Common myeloid progenitor, CD34-positive (primary cell): Measurements from ENCODE around the gene SCNN1B.

Experiments
- CTCF ChIA-PET: fragments of 350-600 bp; sonication (Branson Sonifier 250); formaldehyde crosslinking; loops from one replicate; lab custom pipeline; 2021; ENCODE audit warnings: antibody characterized with exemption; lab: Charles Lee
- POLR2A ChIA-PET: fragments of 350-600 bp; sonication (Branson Sonifier 250); formaldehyde crosslinking; loops from one replicate; lab custom pipeline; 2021; ENCODE audit warnings: antibody characterized with exemption; lab: Charles Lee
- DNase-seq, 3 donors: peaks; one replicate each; pipeline versions ENCODE4 v3.0.0 to v3.0.0-alpha.2; 2013
- H3K27ac ChIP-seq, 2 experiments: 1 replicate in 1 of 2; 2 replicates in 1 of 2; pipeline ENCODE4 v1.7.0; 2013; ENCODE audit warnings: inconsistent platforms in 2 of 2, low read length in 2 of 2, mild to moderate bottlenecking in 2 of 2, low read depth in 1 of 2, moderate library complexity in 1 of 2; ENCODE audit not compliant: severe bottlenecking in 2 of 2, insufficient read depth in 1 of 2, poor library complexity in 1 of 2
- H3K27me3 ChIP-seq, 5 experiments: replicated peaks in 2 of 5; 1 replicate in 3 of 5; 2 replicates in 2 of 5; pipeline versions ENCODE4 v1.6.1 to v1.7.0; 2013; ENCODE audit warnings: low read length in 4 of 5, mild to moderate bottlenecking in 2 of 5, moderate library complexity in 2 of 5, inconsistent platforms in 1 of 5; ENCODE audit not compliant: insufficient read depth in 5 of 5, control insufficient read depth in 4 of 5
- H3K36me3 ChIP-seq, 4 experiments: 1 replicate in 2 of 4; 2 replicates in 2 of 4; pipeline versions ENCODE4 v1.6.1 to v1.7.0; 2013; ENCODE audit warnings: low read length in 3 of 4, control low read depth in 1 of 4, mild to moderate bottlenecking in 1 of 4; ENCODE audit not compliant: control insufficient read depth in 4 of 4, insufficient read depth in 4 of 4
- H3K4me1 ChIP-seq, 4 experiments: 1 replicate in 3 of 4; 2 replicates in 1 of 4; pipeline versions ENCODE4 v1.6.1 to v1.7.1; 2013; ENCODE audit warnings: low read length in 3 of 4, mild to moderate bottlenecking in 3 of 4, control low read depth in 1 of 4, inconsistent platforms in 1 of 4, moderate library complexity in 1 of 4; ENCODE audit not compliant: control insufficient read depth in 4 of 4, insufficient read depth in 4 of 4; ENCODE audit errors: control extremely low read depth in 1 of 4
- H3K4me3 ChIP-seq, 7 experiments: 1 replicate in 4 of 7; 2 replicates in 3 of 7; pipeline versions ENCODE4 v1.5.1 to v1.7.0; 2013; ENCODE audit warnings: mild to moderate bottlenecking in 7 of 7, low read length in 6 of 7, moderate library complexity in 6 of 7, inconsistent platforms in 2 of 7, low read depth in 2 of 7, control low read depth in 1 of 7; ENCODE audit not compliant: insufficient read depth in 4 of 7, control insufficient read depth in 1 of 7; ENCODE audit errors: extremely low read depth in 1 of 7
- H3K9me3 ChIP-seq, 5 experiments: 1 replicate in 4 of 5; 2 replicates in 1 of 5; pipeline versions ENCODE4 v1.6.1 to v1.7.1; 2013; ENCODE audit warnings: low read length in 4 of 5, mild to moderate bottlenecking in 2 of 5, inconsistent platforms in 1 of 5, low read depth in 1 of 5, moderate library complexity in 1 of 5; ENCODE audit not compliant: control insufficient read depth in 4 of 5, insufficient read depth in 2 of 5; ENCODE audit errors: control extremely low read depth in 1 of 5
- WGBS: methylation state at CpG from one replicate; pipeline ENCODE4 v1.1.5; 2013; ENCODE audit not compliant: insufficient coverage; 5-methylcytosine and 5-hydroxymethylcytosine counted together

The SCNN1B gene

DNA sequence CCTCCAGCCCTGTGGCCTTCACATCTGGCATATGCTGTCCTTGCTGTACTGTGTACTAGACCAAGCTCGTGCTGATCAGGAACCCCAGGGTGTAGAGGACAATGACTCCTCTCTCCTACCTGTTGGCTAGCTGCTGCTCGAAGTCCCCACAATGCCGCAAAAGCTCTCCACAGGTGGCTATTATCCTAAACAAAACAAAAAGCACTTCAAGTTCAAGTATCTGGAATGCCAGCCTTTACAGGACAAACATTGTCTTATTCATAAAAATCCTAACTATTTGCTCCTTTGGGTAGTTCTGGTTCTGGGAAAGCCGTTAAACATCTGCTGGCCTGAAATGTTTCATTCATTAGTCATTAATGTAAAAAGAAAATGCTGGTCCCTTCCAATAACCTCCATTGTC lies 108.1 kb downstream of the SCNN1B start:
- 91% methylated on average over 1 of the region's 4 CpGs for WGBS
- ChIA-PET POLR2A (no interaction called here), CTCF (no interaction called here)
- Histone ChIP-seq H3K9me3 (no peaks in the 10 kb centered on the region), H3K27ac (no peak overlapping the region), H3K4me3 (no peak overlapping the region), H3K27me3 (no peaks in the 10 kb centered on the region), H3K36me3 (peaks cover 10 to 79% (median 48%) of the 10 kb centered on the region in 4 experiments), H3K4me1 (no peaks in the 10 kb centered on the region)
- no peak for DNase-seq

DNA sequence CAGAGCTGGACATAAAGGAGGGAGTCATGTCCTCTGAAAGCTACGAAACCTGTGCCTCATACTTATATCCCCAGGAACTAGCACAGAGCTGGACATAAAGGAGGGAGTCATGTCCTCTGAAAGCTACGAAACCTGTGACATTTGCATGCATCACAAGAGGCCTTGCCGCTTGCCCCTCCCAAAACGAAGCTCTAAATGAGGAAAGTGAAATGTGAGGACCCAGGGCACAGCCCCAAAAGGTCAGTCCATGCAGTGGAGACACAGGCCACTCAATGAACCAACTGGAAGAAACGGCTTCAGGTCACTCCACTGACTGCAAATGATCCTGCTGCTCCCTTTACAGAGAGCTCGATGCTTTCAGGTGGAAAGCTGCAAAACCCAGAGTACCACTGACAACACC lies 112.6 kb downstream of the SCNN1B start:
- Histone ChIP-seq H3K9me3 (no peaks in the 10 kb centered on the region), H3K4me1 (no peaks in the 10 kb centered on the region), H3K4me3 (no peak overlapping the region), H3K27ac (no peak overlapping the region), H3K36me3 (peaks cover 8 to 67% (median 45%) of the 10 kb centered on the region in 4 experiments), H3K27me3 (no peaks in the 10 kb centered on the region)
- no peak for DNase-seq
- WGBS: 98% methylated on average over 6 of the region's 6 CpGs
- POLR2A ChIA-PET: no interaction called here
- CTCF ChIA-PET: interaction anchor here (2.0 kb wide), 1 partner anchor 19 kb away, joined by 7 read pairs; no protein-coding TSS in a partner anchor

DNA sequence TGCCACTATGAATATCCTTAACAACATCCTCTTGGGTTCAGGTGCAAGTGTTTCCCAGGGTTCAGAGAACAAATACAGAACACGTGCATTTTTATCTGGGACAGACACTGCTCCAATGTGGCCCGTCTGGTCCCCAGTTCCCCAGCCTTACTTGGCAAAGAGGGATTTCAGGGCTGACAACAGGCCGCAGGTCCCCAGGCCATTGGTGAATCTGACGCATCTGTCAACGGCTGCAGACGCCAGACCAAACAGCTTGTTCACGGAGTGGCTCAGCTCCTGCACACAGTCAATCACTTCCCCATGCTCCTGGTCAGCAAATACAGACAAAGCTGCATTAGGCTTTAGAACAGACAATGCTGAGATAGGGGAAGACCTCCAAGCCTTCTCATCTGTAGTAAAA lies 114.7 kb downstream of the SCNN1B start:
- CTCF ChIA-PET: no interaction called here

DNA sequence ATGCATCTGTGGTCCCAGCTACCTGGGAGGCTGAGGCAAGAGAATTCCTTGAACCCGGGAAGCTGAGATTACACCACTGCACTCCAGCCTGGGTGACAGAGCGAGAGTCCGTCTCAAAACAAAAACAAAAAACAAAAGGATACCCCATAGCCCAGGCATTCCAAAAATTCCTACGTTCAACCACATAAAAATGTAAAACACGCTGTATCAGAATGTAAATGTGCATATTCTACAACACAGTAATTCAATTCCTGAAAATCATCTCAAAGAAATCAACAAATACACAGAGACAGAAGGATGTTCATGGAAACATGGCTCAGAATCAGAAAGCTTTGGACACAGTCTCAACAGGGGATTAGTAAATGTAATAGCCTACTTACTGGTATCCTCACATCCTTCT lies 117.9 kb downstream of the SCNN1B start:
- DNase-seq: no peak
- CTCF ChIA-PET: interaction anchor here (1.5 kb wide), 1 partner anchor 14 kb away, joined by 7 read pairs; no protein-coding TSS in a partner anchor
- Histone ChIP-seq H3K27me3 (no peaks in the 10 kb centered on the region), H3K36me3 (peaks cover 3 to 41% (median 31%) of the 10 kb centered on the region in 4 experiments), H3K27ac (no peak overlapping the region), H3K9me3 (no peaks in the 10 kb centered on the region), H3K4me3 (no peak overlapping the region), H3K4me1 (no peaks in the 10 kb centered on the region)
- POLR2A ChIA-PET: no interaction called here
- WGBS: 100% methylated on average over 4 of the region's 5 CpGs

More for the DNA sequence above, 114.7 kb downstream of the SCNN1B start:
- Histone ChIP-seq H3K36me3 (peaks cover 5 to 55% (median 43%) of the 10 kb centered on the region in 4 experiments), H3K4me3 (no peak overlapping the region), H3K27ac (no peak overlapping the region), H3K9me3 (no peaks in the 10 kb centered on the region), H3K4me1 (no peaks in the 10 kb centered on the region), H3K27me3 (no peaks in the 10 kb centered on the region)
- no peak for DNase-seq
- POLR2A ChIA-PET: no interaction called here
- 98% methylated on average over 7 of the region's 7 CpGs for WGBS

DNA sequence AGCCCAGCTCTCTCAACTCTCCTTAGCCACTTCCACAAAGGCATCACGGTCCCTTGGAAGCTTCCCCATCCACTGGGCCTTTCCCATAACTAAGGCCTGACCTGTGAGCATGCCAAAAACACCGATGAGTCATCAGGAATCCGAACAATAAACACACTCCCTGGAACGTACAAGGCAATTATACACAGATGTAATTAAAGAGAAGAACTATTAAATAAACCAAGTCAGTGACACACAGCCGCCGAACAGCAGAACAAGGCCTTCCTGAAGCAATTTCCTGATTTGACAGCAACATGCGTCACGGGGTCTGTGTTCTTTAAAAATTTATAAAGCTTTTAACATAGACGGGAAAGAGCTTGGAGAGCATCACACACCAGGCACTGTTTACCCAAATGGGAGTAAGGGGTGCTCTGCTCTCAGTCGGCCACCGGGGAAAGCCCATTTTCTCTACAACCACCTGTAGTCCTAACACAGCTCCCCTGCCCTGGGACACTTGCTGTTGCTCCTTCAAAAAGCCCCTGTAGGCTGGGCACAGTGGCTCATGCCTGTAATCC lies 121.5 kb downstream of the SCNN1B start:
- no peak overlapping the region for H3K27ac ChIP-seq
- 95% methylated on average over 5 of the region's 11 CpGs for WGBS
- no peak overlapping the region for H3K4me3 ChIP-seq
- H3K36me3 ChIP-seq: peaks cover 2 to 26% (median 16%) of the 10 kb centered on the region in 4 experiments
- ChIA-PET CTCF (interaction anchor here (1.8 kb wide), 1 partner anchor 11 kb away, joined by 4 read pairs; no protein-coding TSS in a partner anchor), POLR2A (no interaction called here)
- no peak for DNase-seq
- H3K4me1 ChIP-seq: no peaks in the 10 kb centered on the region
- no peaks in the 10 kb centered on the region for H3K9me3 ChIP-seq
- no peaks in the 10 kb centered on the region for H3K27me3 ChIP-seq

DNA sequence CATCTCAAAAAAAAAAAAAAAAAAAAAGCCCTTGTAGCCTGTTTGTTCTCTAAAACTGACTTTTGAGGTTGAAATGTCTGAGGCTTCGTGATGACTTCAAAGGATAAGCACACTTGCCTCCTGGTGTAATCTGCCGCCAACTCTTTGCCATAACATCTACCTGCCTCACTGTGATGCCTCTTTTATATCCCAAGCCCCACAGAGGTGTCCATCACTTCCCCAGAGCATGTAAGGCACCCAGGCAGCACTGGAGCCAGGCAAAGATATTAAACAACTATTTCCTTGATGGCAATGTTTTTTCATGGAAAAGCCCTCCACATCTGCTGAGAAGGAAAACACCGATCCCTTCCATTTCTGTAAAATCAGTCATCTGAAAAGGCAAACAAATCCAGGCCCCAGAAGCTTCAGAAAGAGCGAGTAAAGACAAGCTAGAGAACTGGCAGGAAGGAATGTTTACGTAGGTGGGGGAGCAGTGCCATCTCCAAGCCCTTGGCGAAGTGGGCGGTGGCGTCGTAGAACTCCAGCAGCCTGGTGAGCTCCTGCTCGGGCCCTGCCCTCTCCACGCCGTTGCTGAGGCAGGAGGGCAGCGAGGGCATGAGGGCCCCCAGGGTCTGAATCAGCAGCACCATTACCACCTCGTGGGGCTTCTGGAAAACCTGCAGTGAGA lies 122.3 kb downstream of the SCNN1B start:
- over 99% methylated on average over 14 of the region's 14 CpGs for WGBS
- Histone ChIP-seq H3K27me3 (no peaks in the 10 kb centered on the region), H3K4me3 (no peak overlapping the region), H3K27ac (no peak overlapping the region), H3K36me3 (peaks cover 2 to 33% (median 15%) of the 10 kb centered on the region in 4 experiments), H3K9me3 (no peaks in the 10 kb centered on the region), H3K4me1 (no peaks in the 10 kb centered on the region)
- ChIA-PET CTCF (interaction anchor here (1.6 to 1.8 kb wide), 2 partner anchors 11 to 12 kb away, joined by 4 to 10 read pairs; no protein-coding TSS in a partner anchor), POLR2A (no interaction called here)
- no peak for DNase-seq

DNA sequence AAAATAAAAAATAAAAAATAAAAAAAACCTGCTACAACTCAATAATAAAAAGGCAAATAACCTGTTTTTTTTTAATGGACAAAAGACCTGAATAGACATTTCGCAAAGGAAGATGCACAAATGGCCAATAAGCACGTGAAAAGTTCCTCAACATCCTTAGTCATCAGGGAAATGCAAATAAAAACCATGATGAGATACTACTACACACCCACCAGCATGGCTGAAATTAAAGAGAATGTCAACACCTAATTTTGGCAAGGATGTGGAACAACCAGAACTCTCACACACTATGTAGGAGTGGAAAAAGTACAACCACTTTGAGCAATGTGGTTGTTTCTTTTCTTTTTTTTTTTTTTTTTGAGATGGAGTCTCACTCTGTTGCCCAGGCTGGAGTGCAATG lies 126.2 kb downstream of the SCNN1B start:
- no peaks in the 10 kb centered on the region for H3K4me1 ChIP-seq
- peaks cover 14 to 55% (median 34%) of the 10 kb centered on the region in 4 experiments for H3K36me3 ChIP-seq
- no peak overlapping the region for H3K4me3 ChIP-seq
- ChIA-PET POLR2A (no interaction called here), CTCF (no interaction called here)
- no peak overlapping the region for H3K27ac ChIP-seq
- no CpG with 5 or more reads among the region's 2 CpGs for WGBS
- DNase-seq: no peak
- no peaks in the 10 kb centered on the region for H3K27me3 ChIP-seq
- H3K9me3 ChIP-seq: no peaks in the 10 kb centered on the region
